WTC11 (cell line): ENCODE data around the gene GPR63. TPM values are rescaled to one million over a fixed set of nuclear protein-coding genes. Genes with fewer than 3 reads are reported as not detected.

Experiments used
- ATAC-seq: fragments of 200-7000 bp; cut with Tn5 transposase; 2 replicates; pipeline ENCODE4 v1.10.0; 2021; ENCODE audit warnings: mild to moderate bottlenecking, moderate library complexity
- CTCF ChIA-PET: fragments of 300-600 bp; sonication (Branson Sonifier 250); formaldehyde crosslinking; loops from one replicate; lab custom pipeline; 2021; ENCODE audit warnings: antibody characterized with exemption; lab: Charles Lee
- POLR2A ChIA-PET: fragments of 350-600 bp; sonication (Branson Sonifier 250); formaldehyde crosslinking; loops from one replicate; lab custom pipeline; 2021; ENCODE audit warnings: antibody characterized with exemption; lab: Charles Lee
- DNase-seq: peaks from one replicate; pipeline ENCODE4 v3.0.0; 2021; ENCODE audit warnings: low spot score
- H3K27ac Mint-ChIP-seq: 2 replicates; pipeline ENCODE4 v1.8.0; 2021; ENCODE audit warnings: mixed read lengths
- H3K27me3 Mint-ChIP-seq: 2 replicates; pipeline ENCODE4 v1.8.0; 2021; ENCODE audit warnings: low read depth, mild to moderate bottlenecking, moderate library complexity, mixed read lengths
- H3K36me3 Mint-ChIP-seq: 2 replicates; pipeline ENCODE4 v1.8.0; 2021; ENCODE audit warnings: mixed read lengths
- H3K4me1 Mint-ChIP-seq: 2 replicates; pipeline ENCODE4 v1.8.0; 2022; ENCODE audit warnings: mixed read lengths
- H3K4me3 Mint-ChIP-seq: 2 replicates; pipeline ENCODE4 v1.8.0; 2021; ENCODE audit warnings: mild to moderate bottlenecking, moderate library complexity, mixed read lengths
- H3K9me3 Mint-ChIP-seq: 2 replicates; pipeline ENCODE4 v1.8.0; 2021; ENCODE audit warnings: mixed read lengths
- ATF1 ChIP-seq: sonication (generic); formaldehyde crosslinking; IDR thresholded peaks from 2 replicates; pipeline ENCODE4 v1.8.1; 2023; ENCODE audit warnings: mild to moderate bottlenecking, moderate library complexity, missing genetic modification reagents
- FOXP1 ChIP-seq: sonication (generic); formaldehyde crosslinking; IDR thresholded peaks from 2 replicates; pipeline ENCODE4 v1.8.0; 2022; ENCODE audit warnings: missing genetic modification reagents, mild to moderate bottlenecking, moderate library complexity, borderline replicate concordance
- KAT7 ChIP-seq: sonication (generic); formaldehyde crosslinking; IDR thresholded peaks from 2 replicates; pipeline ENCODE4 v1.8.1; 2023; ENCODE audit warnings: missing genetic modification reagents, mild to moderate bottlenecking, borderline replicate concordance
- MXD4 ChIP-seq: fragments of 250-450 bp; sonication (Bioruptor Pico); IDR thresholded peaks from 2 replicates; pipeline ENCODE4 v1.8.0; 2021; ENCODE audit warnings: mild to moderate bottlenecking, moderate library complexity, borderline replicate concordance
- NFATC4 ChIP-seq: fragments of 250-450 bp; sonication (Bioruptor Pico); IDR thresholded peaks from 2 replicates; pipeline ENCODE4 v1.9.0; 2021; ENCODE audit warnings: mild to moderate bottlenecking
- NFYB ChIP-seq: sonication (generic); formaldehyde crosslinking; conservative IDR thresholded peaks from 2 replicates; pipeline ENCODE4 v1.8.0; 2022; ENCODE audit warnings: low read depth, missing genetic modification reagents
- PRRX2 ChIP-seq: fragments of 250-450 bp; sonication (Bioruptor Pico); IDR thresholded peaks from 2 replicates; pipeline ENCODE4 v1.8.0; 2021; ENCODE audit warnings: mild to moderate bottlenecking
- RELA ChIP-seq: sonication (generic); formaldehyde crosslinking; IDR thresholded peaks from 2 replicates; pipeline ENCODE4 v1.8.1; 2022; ENCODE audit warnings: missing genetic modification reagents, mild to moderate bottlenecking, borderline replicate concordance
- RORB ChIP-seq: fragments of 250-450 bp; sonication (Bioruptor Pico); IDR thresholded peaks from 2 replicates; pipeline ENCODE4 v1.9.0; 2021; ENCODE audit warnings: mild to moderate bottlenecking
- SMAD3 ChIP-seq: sonication (generic); formaldehyde crosslinking; IDR thresholded peaks from 2 replicates; pipeline ENCODE4 v1.8.0; 2022; ENCODE audit warnings: missing genetic modification reagents, mild to moderate bottlenecking, borderline replicate concordance
- TP53 ChIP-seq: sonication (generic); formaldehyde crosslinking; IDR thresholded peaks from 2 replicates; pipeline ENCODE4 v1.8.1; 2023; ENCODE audit warnings: mild to moderate bottlenecking, missing genetic modification reagents
- ZNF121 ChIP-seq: sonication (generic); formaldehyde crosslinking; IDR thresholded peaks from 2 replicates; pipeline ENCODE4 v1.8.0; 2023; ENCODE audit warnings: missing genetic modification reagents
- ZNF423 ChIP-seq: fragments of 250-450 bp; sonication (Bioruptor Pico); IDR thresholded peaks from 2 replicates; pipeline ENCODE4 v2.1.2; 2022; ENCODE audit warnings: mild to moderate bottlenecking, moderate library complexity
- total RNA-seq: library from RNA; stranded (reverse); gene quantifications from 3 replicates; pipeline ENCODE4 v1.2.3, GENCODE V29; 2021
- TF ChIP-seq, protein P1 (sequence below): sonication (generic); formaldehyde crosslinking; IDR thresholded peaks from 2 replicates; pipeline ENCODE4 v1.8.1; 2022; ENCODE audit warnings: mild to moderate bottlenecking, moderate library complexity, missing genetic modification reagents
- TF ChIP-seq, protein P2 (sequence below): sonication (generic); formaldehyde crosslinking; IDR thresholded peaks from 2 replicates; pipeline ENCODE4 v1.8.0; 2022; ENCODE audit warnings: mild to moderate bottlenecking, missing genetic modification reagents
- TF ChIP-seq, protein P3 (sequence below): sonication (generic); formaldehyde crosslinking; IDR thresholded peaks from 2 replicates; pipeline ENCODE4 v1.8.1; 2023; ENCODE audit warnings: mild to moderate bottlenecking, missing genetic modification reagents
- TF ChIP-seq, protein P4 (sequence below): fragments of 250-450 bp; sonication (Bioruptor Pico); conservative IDR thresholded peaks from 2 replicates; pipeline ENCODE4 v1.9.0; 2021; ENCODE audit warnings: mild to moderate bottlenecking
- TF ChIP-seq, protein P5 (sequence below): fragments of 250-450 bp; sonication (Bioruptor Pico); IDR thresholded peaks from 2 replicates; pipeline ENCODE4 v2.1.2; 2022; ENCODE audit warnings: mild to moderate bottlenecking, moderate library complexity
- TF ChIP-seq, protein P6 (sequence below): sonication (generic); formaldehyde crosslinking; IDR thresholded peaks from 2 replicates; pipeline ENCODE4 v1.8.1; 2023; ENCODE audit warnings: mild to moderate bottlenecking, moderate library complexity, missing genetic modification reagents
- TF ChIP-seq, protein P7 (sequence below): sonication (generic); formaldehyde crosslinking; IDR thresholded peaks from 2 replicates; pipeline ENCODE4 v1.8.0; 2022; ENCODE audit warnings: mild to moderate bottlenecking, missing genetic modification reagents
- TF ChIP-seq, protein P8 (sequence below): sonication (generic); formaldehyde crosslinking; IDR thresholded peaks from 2 replicates; pipeline ENCODE4 v1.8.1; 2022; ENCODE audit warnings: mild to moderate bottlenecking, missing genetic modification reagents, moderate library complexity, borderline replicate concordance

GPR63 gene
- total RNA-seq, 1 experiment from 2014 or later, result 7.8 TPM

DNA sequence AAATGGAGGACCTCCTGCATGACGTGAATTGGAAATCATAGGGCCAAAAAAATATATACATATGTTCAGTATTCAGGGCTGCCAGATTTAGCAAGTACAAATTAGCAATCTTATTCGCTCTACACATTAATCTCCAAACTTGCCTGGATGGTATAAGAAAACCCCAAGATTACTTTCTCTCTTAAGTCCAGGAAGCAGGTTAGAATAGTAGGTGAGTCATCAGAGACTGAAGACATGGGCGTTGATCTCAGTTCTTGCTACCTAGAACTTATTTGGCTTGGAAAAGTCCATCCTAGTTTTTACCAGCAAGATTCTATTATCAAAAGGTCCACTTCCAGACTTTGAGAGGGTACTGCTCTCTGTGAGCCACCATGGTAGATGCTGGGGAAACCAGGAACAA is 47.4 kb downstream of the GPR63 start:
- CTCF ChIA-PET, result no interaction called here
- ATAC-seq, result no peak
- Mint-ChIP-seq H3K4me3 (no peak overlapping the region), H3K27ac (no peak overlapping the region), H3K9me3 (peaks cover 4% of the 10 kb centered on the region), H3K36me3 (peaks cover 2% of the 10 kb centered on the region; the same call in 1 of the 2 replicates), H3K27me3 (no peaks in the 10 kb centered on the region; the same call in none of the 2 replicates), H3K4me1 (peaks cover 20% of the 10 kb centered on the region)
- TF ChIP-seq SMAD3 (CRISPR knock-in tag) (no peak), ZNF121 (no peak), KAT7 (no peak), ATF1 (CRISPR knock-in tag) (no peak), PRRX2 (no peak), MXD4 (CRISPR knock-in tag) (no peak)
- TF ChIP-seq, protein P1, sequence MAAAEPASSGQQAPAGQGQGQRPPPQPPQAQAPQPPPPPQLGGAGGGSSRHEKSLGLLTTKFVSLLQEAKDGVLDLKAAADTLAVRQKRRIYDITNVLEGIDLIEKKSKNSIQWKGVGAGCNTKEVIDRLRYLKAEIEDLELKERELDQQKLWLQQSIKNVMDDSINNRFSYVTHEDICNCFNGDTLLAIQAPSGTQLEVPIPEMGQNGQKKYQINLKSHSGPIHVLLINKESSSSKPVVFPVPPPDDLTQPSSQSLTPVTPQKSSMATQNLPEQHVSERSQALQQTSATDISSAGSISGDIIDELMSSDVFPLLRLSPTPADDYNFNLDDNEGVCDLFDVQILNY, result no peak
- TF ChIP-seq, protein P2, sequence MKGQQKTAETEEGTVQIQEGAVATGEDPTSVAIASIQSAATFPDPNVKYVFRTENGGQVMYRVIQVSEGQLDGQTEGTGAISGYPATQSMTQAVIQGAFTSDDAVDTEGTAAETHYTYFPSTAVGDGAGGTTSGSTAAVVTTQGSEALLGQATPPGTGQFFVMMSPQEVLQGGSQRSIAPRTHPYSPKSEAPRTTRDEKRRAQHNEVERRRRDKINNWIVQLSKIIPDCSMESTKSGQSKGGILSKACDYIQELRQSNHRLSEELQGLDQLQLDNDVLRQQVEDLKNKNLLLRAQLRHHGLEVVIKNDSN (CRISPR knock-in tag), result no peak
- TF ChIP-seq, protein P3, sequence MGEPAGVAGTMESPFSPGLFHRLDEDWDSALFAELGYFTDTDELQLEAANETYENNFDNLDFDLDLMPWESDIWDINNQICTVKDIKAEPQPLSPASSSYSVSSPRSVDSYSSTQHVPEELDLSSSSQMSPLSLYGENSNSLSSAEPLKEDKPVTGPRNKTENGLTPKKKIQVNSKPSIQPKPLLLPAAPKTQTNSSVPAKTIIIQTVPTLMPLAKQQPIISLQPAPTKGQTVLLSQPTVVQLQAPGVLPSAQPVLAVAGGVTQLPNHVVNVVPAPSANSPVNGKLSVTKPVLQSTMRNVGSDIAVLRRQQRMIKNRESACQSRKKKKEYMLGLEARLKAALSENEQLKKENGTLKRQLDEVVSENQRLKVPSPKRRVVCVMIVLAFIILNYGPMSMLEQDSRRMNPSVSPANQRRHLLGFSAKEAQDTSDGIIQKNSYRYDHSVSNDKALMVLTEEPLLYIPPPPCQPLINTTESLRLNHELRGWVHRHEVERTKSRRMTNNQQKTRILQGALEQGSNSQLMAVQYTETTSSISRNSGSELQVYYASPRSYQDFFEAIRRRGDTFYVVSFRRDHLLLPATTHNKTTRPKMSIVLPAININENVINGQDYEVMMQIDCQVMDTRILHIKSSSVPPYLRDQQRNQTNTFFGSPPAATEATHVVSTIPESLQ (CRISPR knock-in tag), result no peak
- TF ChIP-seq, protein P4, sequence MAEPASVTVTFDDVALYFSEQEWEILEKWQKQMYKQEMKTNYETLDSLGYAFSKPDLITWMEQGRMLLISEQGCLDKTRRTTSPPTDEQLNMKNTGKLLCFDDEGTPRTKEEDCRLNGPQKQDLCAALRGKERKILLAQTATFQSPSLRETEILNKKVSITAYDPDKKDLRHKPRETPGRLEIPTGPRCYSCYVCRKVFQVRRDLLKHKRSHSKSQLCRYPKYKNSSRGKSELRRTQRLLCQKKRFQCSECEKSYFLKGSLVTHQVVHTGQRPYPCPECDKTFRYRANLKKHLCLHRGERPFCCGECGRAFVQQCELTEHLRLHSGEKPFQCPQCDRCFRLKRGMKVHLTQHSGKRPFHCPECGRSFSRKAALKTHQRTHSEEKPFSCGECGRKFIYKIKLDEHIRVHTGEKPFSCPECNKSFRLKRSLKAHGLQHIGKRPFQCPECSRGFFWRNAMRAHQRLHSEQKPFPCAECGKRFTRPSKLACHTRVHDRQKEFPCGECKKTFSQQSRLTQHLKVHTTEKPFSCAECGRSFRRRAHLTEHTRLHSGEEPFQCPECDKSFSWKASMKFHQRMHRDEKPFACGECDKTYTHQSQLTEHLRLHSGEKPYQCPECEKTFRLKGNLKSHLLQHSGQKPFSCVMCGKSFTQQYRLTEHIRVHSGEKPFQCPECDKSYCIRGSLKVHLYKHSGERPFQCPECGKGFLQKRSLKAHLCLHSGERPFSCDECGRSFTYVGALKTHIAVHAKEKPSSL, result no peak
- TF ChIP-seq, protein P5, sequence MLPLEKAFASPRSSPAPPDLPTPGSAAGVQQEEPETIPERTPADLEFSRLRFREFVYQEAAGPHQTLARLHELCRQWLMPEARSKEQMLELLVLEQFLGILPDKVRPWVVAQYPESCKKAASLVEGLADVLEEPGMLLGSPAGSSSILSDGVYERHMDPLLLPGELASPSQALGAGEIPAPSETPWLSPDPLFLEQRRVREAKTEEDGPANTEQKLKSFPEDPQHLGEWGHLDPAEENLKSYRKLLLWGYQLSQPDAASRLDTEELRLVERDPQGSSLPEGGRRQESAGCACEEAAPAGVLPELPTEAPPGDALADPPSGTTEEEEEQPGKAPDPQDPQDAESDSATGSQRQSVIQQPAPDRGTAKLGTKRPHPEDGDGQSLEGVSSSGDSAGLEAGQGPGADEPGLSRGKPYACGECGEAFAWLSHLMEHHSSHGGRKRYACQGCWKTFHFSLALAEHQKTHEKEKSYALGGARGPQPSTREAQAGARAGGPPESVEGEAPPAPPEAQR, result no peak
- TF ChIP-seq, protein P6, sequence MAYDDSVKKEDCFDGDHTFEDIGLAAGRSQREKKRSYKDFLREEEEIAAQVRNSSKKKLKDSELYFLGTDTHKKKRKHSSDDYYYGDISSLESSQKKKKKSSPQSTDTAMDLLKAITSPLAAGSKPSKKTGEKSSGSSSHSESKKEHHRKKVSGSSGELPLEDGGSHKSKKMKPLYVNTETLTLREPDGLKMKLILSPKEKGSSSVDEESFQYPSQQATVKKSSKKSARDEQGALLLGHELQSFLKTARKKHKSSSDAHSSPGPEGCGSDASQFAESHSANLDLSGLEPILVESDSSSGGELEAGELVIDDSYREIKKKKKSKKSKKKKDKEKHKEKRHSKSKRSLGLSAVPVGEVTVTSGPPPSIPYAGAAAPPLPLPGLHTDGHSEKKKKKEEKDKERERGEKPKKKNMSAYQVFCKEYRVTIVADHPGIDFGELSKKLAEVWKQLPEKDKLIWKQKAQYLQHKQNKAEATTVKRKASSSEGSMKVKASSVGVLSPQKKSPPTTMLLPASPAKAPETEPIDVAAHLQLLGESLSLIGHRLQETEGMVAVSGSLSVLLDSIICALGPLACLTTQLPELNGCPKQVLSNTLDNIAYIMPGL (CRISPR knock-in tag), result no peak
- TF ChIP-seq, all 79 proteins: peak for 0
- POLR2A ChIA-PET, result no interaction called here
- DNase-seq, result no peak

DNA sequence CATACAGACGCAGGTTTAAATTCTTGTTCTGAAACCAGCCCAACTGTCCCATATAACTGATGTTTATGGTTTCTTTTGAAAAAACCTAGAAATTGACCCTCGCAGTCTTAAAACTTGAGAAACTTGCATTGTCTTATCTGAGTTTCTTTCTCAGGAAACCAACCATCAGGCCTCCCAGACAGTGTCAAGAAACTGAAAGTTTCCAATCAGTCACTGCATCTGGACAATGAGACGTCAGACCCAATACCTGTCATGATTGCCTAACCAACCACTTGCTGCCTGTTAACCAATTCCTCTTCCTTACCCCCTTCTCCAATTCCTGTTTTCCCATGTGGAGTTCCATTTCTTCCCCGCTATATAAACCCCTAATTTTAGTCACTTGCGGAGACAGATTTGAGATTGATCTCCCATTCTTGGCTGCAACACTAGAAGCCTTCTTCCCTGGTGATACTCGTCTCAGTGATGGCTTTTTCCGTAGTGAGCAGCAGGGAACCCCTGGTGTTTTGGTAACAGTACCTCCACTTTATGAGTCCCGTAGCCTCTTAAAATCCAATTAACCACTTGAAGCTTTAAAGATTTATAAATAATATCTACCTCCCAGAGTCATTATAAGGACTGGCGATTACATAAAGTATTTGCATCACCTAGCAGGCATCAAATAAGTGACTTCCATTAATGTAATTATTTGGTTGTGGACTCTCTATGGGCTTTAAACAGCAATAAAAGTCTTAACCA is 49.3 kb downstream of the GPR63 start:
- no peak for DNase-seq
- peaks cover 20% of the 10 kb centered on the region for H3K4me1 Mint-ChIP-seq
- ChIA-PET CTCF (no interaction called here), POLR2A (no interaction called here)
- H3K27me3 Mint-ChIP-seq, result no peaks in the 10 kb centered on the region; the same call in none of the 2 replicates
- peak; percentile 19; the same call in 1 of the 2 replicates for ATAC-seq
- peaks cover 4% of the 10 kb centered on the region for H3K9me3 Mint-ChIP-seq
- H3K4me3 Mint-ChIP-seq, result no peak overlapping the region
- H3K27ac Mint-ChIP-seq, result no peak overlapping the region
- peaks cover 2% of the 10 kb centered on the region; the same call in 1 of the 2 replicates for H3K36me3 Mint-ChIP-seq
- TF ChIP-seq TP53 (CRISPR knock-in tag) (no peak), RORB (CRISPR knock-in tag) (no peak), NFATC4 (CRISPR knock-in tag) (no peak), ATF1 (CRISPR knock-in tag) (no peak), FOXP1 (CRISPR knock-in tag) (no peak), NFYB (no peak), RELA (no peak), ZNF423 (CRISPR knock-in tag) (no peak)
- TF ChIP-seq, protein P7, sequence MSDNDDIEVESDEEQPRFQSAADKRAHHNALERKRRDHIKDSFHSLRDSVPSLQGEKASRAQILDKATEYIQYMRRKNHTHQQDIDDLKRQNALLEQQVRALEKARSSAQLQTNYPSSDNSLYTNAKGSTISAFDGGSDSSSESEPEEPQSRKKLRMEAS (CRISPR knock-in tag), result no peak
- TF ChIP-seq, protein P5, result no peak
- TF ChIP-seq, protein P8, sequence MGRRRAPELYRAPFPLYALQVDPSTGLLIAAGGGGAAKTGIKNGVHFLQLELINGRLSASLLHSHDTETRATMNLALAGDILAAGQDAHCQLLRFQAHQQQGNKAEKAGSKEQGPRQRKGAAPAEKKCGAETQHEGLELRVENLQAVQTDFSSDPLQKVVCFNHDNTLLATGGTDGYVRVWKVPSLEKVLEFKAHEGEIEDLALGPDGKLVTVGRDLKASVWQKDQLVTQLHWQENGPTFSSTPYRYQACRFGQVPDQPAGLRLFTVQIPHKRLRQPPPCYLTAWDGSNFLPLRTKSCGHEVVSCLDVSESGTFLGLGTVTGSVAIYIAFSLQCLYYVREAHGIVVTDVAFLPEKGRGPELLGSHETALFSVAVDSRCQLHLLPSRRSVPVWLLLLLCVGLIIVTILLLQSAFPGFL (CRISPR knock-in tag), result no peak
